HEK293 (cell line): ENCODE data around the gene GNB5.
A peak's percentile ranks its signal among the peaks of the same experiment; 100 is the strongest.
"Not testable (repeated sequence)": the region's sequence is repeated elsewhere in the genome, so short reads cannot be mapped to it uniquely, and the experiment has no call there.

Experiments used
- CTCF ChIA-PET: fragments of 350-600 bp; formaldehyde crosslinking; extraction: SDS; loops from one replicate; lab custom pipeline; 2021; ENCODE audit warnings: antibody characterized with exemption; lab: Yijun Ruan, JAX
- POLR2A ChIA-PET: fragments of 300-600 bp; formaldehyde crosslinking; extraction: SDS; loops from one replicate; lab custom pipeline; 2020; ENCODE audit warnings: antibody characterized with exemption, inconsistent platforms; lab: Yijun Ruan, JAX
- H3K27ac ChIP-seq: fragments of 200-500 bp; sonication (Bioruptor generic); 2 replicates; pipeline ENCODE4 v1.5.1; 2014; ENCODE audit warnings: low read depth, low read length, control low read depth, inconsistent platforms; ENCODE audit errors: extremely low read depth
- H3K36me3 ChIP-seq, 2 experiments: fragments of 200-500 bp in 1 of 2; sonication (Bioruptor generic) in 1 of 2; 1 replicate in 1 of 2; 2 replicates in 1 of 2; pipeline ENCODE4 v1.5.1; 2014 to 2017; ENCODE audit warnings: inconsistent platforms in 2 of 2, low read length in 2 of 2; ENCODE audit not compliant: control insufficient read depth in 2 of 2, insufficient read depth in 1 of 2
- H3K4me1 ChIP-seq: fragments of 200-500 bp; sonication (Bioruptor generic); 2 replicates; pipeline ENCODE4 v1.5.1; 2014; ENCODE audit warnings: mild to moderate bottlenecking, low read length, inconsistent platforms; ENCODE audit not compliant: control insufficient read depth, insufficient read depth
- H3K4me3 ChIP-seq: 2 replicates; pipeline ENCODE4 v1.5.1; 2011; ENCODE audit warnings: low read depth, mild to moderate bottlenecking, control low read depth, low read length, moderate library complexity
- H3K9me3 ChIP-seq: fragments of 200-500 bp; sonication (Bioruptor generic); 2 replicates; pipeline ENCODE4 v1.5.1; 2014; ENCODE audit warnings: low read depth, low read length, inconsistent platforms; ENCODE audit not compliant: control insufficient read depth, insufficient read depth
- ATF2 ChIP-seq: fragments of 450-650 bp; formaldehyde crosslinking; IDR thresholded peaks from 2 replicates; pipeline ENCODE4 v1.5.1; 2016; ENCODE audit warnings: missing biosample characterization, missing genetic modification characterization, low read depth
- GLIS1 ChIP-seq: fragments of 450-650 bp; formaldehyde crosslinking; IDR thresholded peaks from 2 replicates; pipeline ENCODE4 v1.5.1; 2016; ENCODE audit warnings: missing biosample characterization, missing genetic modification characterization
- SCRT1 ChIP-seq: fragments of 450-650 bp; formaldehyde crosslinking; IDR thresholded peaks from 2 replicates; pipeline ENCODE4 v1.5.1; 2016; ENCODE audit warnings: missing biosample characterization, missing genetic modification characterization, borderline replicate concordance
- ZNF146 ChIP-seq: fragments of 450-650 bp; formaldehyde crosslinking; IDR thresholded peaks from 2 replicates; pipeline ENCODE4 v1.5.1; 2016; ENCODE audit warnings: missing biosample characterization, missing genetic modification characterization
- ZNF174 ChIP-seq: fragments of 450-650 bp; formaldehyde crosslinking; IDR thresholded peaks from 2 replicates; pipeline ENCODE4 v1.5.0; 2017; ENCODE audit warnings: missing biosample characterization, mild to moderate bottlenecking, missing genetic modification characterization
- ZNF19 ChIP-seq: fragments of 450-650 bp; formaldehyde crosslinking; IDR thresholded peaks from 2 replicates; pipeline ENCODE4; 2016; ENCODE audit warnings: missing biosample characterization, missing genetic modification characterization, low read depth
- ZNF202 ChIP-seq: fragments of 450-650 bp; formaldehyde crosslinking; IDR thresholded peaks from 2 replicates; pipeline ENCODE4 v1.5.1; 2016; ENCODE audit warnings: missing biosample characterization, missing genetic modification characterization, borderline replicate concordance
- ZNF366 ChIP-seq: fragments of 450-650 bp; formaldehyde crosslinking; conservative IDR thresholded peaks from 2 replicates; pipeline ENCODE4 v1.5.1; 2016; ENCODE audit warnings: missing biosample characterization, missing genetic modification characterization
- ZNF501 ChIP-seq: fragments of 450-650 bp; formaldehyde crosslinking; IDR thresholded peaks from 2 replicates; pipeline ENCODE4 v1.5.1; 2016; ENCODE audit warnings: missing biosample characterization, missing genetic modification characterization
- ZNF580 ChIP-seq: fragments of 450-650 bp; formaldehyde crosslinking; IDR thresholded peaks from 2 replicates; pipeline ENCODE4 v1.5.1; 2016; ENCODE audit warnings: missing biosample characterization, missing genetic modification characterization
- ZNF621 ChIP-seq: fragments of 450-650 bp; formaldehyde crosslinking; IDR thresholded peaks from 2 replicates; pipeline ENCODE4 v1.5.1; 2017; ENCODE audit warnings: missing biosample characterization, missing genetic modification characterization
- ZNF76 ChIP-seq: fragments of 450-650 bp; formaldehyde crosslinking; IDR thresholded peaks from 2 replicates; pipeline ENCODE4; 2016; ENCODE audit warnings: low read depth, missing biosample characterization, missing genetic modification characterization, borderline replicate concordance
- ZNF777 ChIP-seq: fragments of 450-650 bp; formaldehyde crosslinking; IDR thresholded peaks from 2 replicates; pipeline ENCODE4 v1.5.1; 2017; ENCODE audit warnings: missing biosample characterization, missing genetic modification characterization, borderline replicate concordance
- ZNF785 ChIP-seq: fragments of 450-650 bp; formaldehyde crosslinking; IDR thresholded peaks from 2 replicates; pipeline ENCODE4 v1.5.1; 2016; ENCODE audit warnings: missing biosample characterization, missing genetic modification characterization
- ZSCAN16 ChIP-seq: fragments of 450-650 bp; formaldehyde crosslinking; IDR thresholded peaks from 2 replicates; pipeline ENCODE4 v1.5.1; 2016; ENCODE audit warnings: missing biosample characterization, missing genetic modification characterization
- ZSCAN23 ChIP-seq: fragments of 450-650 bp; formaldehyde crosslinking; IDR thresholded peaks from 2 replicates; pipeline ENCODE4 v1.5.1; 2016; ENCODE audit warnings: missing biosample characterization, missing genetic modification characterization
- TF ChIP-seq, protein P1 (sequence below): fragments of 450-650 bp; formaldehyde crosslinking; IDR thresholded peaks from 2 replicates; pipeline ENCODE4 v1.5.1; 2016; ENCODE audit warnings: missing biosample characterization, missing genetic modification characterization

Gene GNB5

DNA sequence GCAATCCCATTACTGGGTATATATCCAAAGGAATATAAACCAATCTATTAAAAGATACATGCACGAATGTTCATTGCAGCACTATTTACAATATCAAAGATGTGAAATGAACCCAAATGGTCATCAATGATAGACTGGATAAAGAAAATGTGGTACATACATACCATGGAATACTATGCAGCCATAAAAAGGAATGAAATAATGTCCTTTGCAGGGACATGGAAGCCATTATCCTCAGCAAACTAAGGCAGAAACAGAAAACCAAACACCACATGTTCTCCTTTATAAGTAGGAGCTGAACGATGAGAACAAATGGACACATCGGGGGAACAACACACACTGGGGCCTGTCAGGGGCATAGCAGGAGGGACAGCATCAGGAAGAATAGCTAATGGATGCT lies 21.0 kb downstream of the GNB5 start:
- POLR2A ChIA-PET, H3K36me3 ChIP-seq, H3K27ac ChIP-seq, H3K4me3 ChIP-seq, H3K9me3 ChIP-seq, H3K4me1 ChIP-seq: not testable (repeated sequence)
- TF ChIP-seq ZNF580: peak; percentile 70; the same call in 1 of the 2 replicates
- peak; percentile 87 for TF ChIP-seq ZNF146 (tag by site-specific recombination)
- CTCF ChIA-PET: interaction anchor here (2.3 kb wide), 1 partner anchor 38 kb away, joined by 7 read pairs; no protein-coding TSS in a partner anchor

DNA sequence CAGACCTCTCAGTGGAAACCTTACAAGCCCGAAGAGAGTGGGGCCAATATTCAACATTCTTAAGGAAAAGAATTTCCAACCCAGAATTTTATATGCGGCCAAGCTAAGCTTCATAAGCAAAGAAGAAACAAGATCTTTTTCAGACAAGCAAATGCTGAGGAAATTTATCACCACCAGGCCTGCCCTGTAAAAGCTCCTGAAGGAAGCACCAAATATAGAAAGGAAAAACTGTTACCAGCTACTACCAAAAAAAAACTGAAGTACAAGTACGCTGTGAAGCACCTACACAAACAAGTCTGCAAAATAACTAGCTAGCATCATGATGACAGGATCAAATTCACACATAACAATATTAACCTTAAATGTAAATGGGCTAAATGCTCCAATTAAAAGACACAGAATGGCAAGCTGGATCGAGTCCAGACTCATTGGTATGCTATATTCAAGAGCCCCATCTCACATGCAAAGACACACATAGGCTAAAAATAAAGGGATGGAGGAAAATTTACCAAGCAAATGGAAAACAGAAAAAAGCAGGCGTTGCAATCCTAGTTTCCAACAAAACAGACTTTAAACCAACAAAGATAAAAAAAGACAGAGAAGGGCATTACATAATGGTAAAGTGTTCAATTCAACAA lies 25.6 kb downstream of the GNB5 start:
- H3K4me1 ChIP-seq, POLR2A ChIA-PET, H3K4me3 ChIP-seq, H3K36me3 ChIP-seq, H3K27ac ChIP-seq, H3K9me3 ChIP-seq: not testable (repeated sequence)
- CTCF ChIA-PET: interaction anchor here (0.6 to 1.2 kb wide), 3 partner anchors 49 to 219 kb away, joined by 3 to 4 read pairs (median 3); no protein-coding TSS in a partner anchor

DNA sequence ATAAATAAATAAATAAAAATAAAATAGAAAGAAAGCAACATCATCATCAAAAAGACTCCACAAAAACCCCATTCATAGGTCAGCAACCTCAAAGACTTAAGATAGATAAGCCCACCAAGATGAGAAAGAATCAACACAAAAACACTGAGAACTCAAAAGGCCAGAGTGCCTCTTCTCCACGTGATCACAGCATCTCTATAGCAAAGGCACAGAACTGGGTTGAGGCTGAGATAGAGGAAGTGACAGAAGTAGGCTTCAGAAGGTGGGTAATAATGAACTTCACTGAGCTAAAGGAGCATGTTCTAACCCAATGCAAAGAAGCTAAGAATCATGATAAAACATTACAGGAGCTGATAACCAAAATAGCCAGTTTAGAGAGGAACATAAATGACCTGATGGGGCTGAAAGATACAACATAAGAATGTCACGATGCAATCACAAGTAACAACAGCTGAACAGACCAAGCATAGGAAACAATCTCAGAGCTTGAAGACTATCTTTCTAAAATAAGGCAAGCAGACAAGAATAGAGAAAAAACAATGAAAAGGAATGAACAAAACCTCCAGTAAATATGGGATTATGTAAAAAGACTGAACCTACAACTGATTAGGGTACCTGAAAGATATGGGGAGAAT lies 26.4 kb downstream of the GNB5 start:
- Histone ChIP-seq H3K9me3 (no peaks in the 10 kb centered on the region), H3K4me3 (no peak overlapping the region), H3K36me3 (no peaks in the 10 kb centered on the region), H3K4me1 (no peaks in the 10 kb centered on the region), H3K27ac (no peak overlapping the region)
- CTCF ChIA-PET: interaction anchor here (0.6 to 0.8 kb wide), 3 partner anchors 171 to 218 kb away, joined by 3 to 4 read pairs (median 4); no protein-coding TSS in a partner anchor
- TF ChIP-seq ZNF501 (tag by site-specific recombination) (no peak), ZNF19 (no peak), ZNF76 (no peak), ATF2 (tag by site-specific recombination) (no peak), ZSCAN16 (tag by site-specific recombination) (no peak), ZNF777 (tag by site-specific recombination) (no peak), ZNF174 (tag by site-specific recombination) (no peak), SCRT1 (no peak), GLIS1 (tag by site-specific recombination) (no peak), ZNF202 (tag by site-specific recombination) (no peak), ZNF366 (no peak), ZNF621 (tag by site-specific recombination) (no peak), ZNF785 (tag by site-specific recombination) (no peak), ZSCAN23 (tag by site-specific recombination) (no peak)
- TF ChIP-seq, protein P1, sequence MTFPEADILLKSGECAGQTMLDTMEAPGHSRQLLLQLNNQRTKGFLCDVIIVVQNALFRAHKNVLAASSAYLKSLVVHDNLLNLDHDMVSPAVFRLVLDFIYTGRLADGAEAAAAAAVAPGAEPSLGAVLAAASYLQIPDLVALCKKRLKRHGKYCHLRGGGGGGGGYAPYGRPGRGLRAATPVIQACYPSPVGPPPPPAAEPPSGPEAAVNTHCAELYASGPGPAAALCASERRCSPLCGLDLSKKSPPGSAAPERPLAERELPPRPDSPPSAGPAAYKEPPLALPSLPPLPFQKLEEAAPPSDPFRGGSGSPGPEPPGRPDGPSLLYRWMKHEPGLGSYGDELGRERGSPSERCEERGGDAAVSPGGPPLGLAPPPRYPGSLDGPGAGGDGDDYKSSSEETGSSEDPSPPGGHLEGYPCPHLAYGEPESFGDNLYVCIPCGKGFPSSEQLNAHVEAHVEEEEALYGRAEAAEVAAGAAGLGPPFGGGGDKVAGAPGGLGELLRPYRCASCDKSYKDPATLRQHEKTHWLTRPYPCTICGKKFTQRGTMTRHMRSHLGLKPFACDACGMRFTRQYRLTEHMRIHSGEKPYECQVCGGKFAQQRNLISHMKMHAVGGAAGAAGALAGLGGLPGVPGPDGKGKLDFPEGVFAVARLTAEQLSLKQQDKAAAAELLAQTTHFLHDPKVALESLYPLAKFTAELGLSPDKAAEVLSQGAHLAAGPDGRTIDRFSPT: no peak
- POLR2A ChIA-PET: no interaction called here
